ENCODE results near the gene GRM7. TPM values are rescaled to one million over a fixed set of nuclear protein-coding genes. Genes with fewer than 3 reads are reported as not detected.

Gene GRM7
- total and polyA plus RNA-seq, 2 of the 4 experiments (the other 2 are of a cell fraction) = not detected

DNA sequence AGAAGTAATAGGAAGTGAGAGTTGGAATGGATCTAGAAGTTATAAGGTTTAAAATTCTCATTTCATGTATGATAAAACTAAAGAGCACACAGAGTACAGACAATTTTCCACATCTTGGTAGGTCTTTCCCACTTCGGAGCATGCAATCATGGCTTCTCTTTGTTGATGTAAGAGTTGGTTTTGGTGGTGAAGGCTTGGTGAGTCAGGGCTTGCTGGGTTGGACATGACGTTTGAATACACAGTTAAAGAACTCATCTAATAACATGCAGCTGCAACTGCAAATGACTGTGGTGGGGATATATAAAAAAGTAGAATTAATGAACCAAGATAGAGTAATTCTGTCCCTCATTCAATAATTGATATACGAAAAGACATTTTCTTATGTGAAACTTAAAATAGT is 39.5 kb upstream of the GRM7 start:
- Histone ChIP-seq H2AK5ac (ENCODE audit: low read depth, low read length) (no peak overlapping the region), H3K27ac (ENCODE audit: insufficient read depth, low read length) (no peak overlapping the region), H3K4ac (ENCODE audit: low read depth, low read length) (no peak overlapping the region), H3K14ac (replicated peaks; ENCODE audit: low read depth, low read length) (no peak overlapping the region), H3K56ac (ENCODE audit: extremely low read depth, insufficient read depth, low read length) (no peak overlapping the region), H2BK120ac (ENCODE audit: low read depth, low read length) (no peak overlapping the region), H3K27me3 (ENCODE audit: control insufficient read depth, insufficient read depth, low read length) (no peaks in the 10 kb centered on the region), H2BK20ac (ENCODE audit: low read depth, low read length) (no peak overlapping the region), H2BK15ac (ENCODE audit: low read depth, low read length) (no peak overlapping the region), H3K4me2 (ENCODE audit: low read depth, low read length) (no peak overlapping the region), H2AK9ac (replicated peaks; ENCODE audit: low read depth, low read length, poor library complexity) (no peak overlapping the region), H3K9me3 (ENCODE audit: control insufficient read depth, insufficient read depth, low read length) (peaks cover 2% of the 10 kb centered on the region; the same call in 1 of the 2 replicates), H3K79me1 (ENCODE audit: low read depth in 1 of 2, low read length in 2 of 2) (no peaks in the 10 kb centered on the region), H4K8ac (ENCODE audit: low read depth in 2 of 2, low read length in 2 of 2) (no peak overlapping the region), H2AFZ (replicated peaks; ENCODE audit: low read length, poor library complexity) (no peak overlapping the region), H2BK5ac (ENCODE audit: low read depth, low read length, poor library complexity, severe bottlenecking) (no peak overlapping the region), H3K36me3 (ENCODE audit: control insufficient read depth, insufficient read depth, low read length) (no peaks in the 10 kb centered on the region), H3K9me1 (ENCODE audit: insufficient read depth, low read length) (no peaks in the 10 kb centered on the region), H4K5ac (ENCODE audit: low read depth, low read length) (no peak overlapping the region), H3K18ac (ENCODE audit: low read depth, low read length) (no peak overlapping the region), H3K23ac (ENCODE audit: low read depth, low read length) (no peak overlapping the region), H3K4me1 (ENCODE audit: control insufficient read depth, insufficient read depth, low read length) (no peaks in the 10 kb centered on the region), H4K20me1 (ENCODE audit: insufficient read depth, low read length) (no peaks in the 10 kb centered on the region), H4K91ac (ENCODE audit: insufficient read depth, low read depth, low read length) (no peak overlapping the region), H3K9ac (ENCODE audit: low read depth, low read length) (no peak overlapping the region), H3K4me3 (ENCODE audit: insufficient read depth, low read depth, low read length) (no peak overlapping the region)
- ATAC-seq (ENCODE audit: low read depth) (no peak), DNase-seq (no peak)
- ChIA-PET CTCF (no interaction called here), POLR2A (ENCODE audit: unreplicated experiment) (no interaction called here)
- WGBS, 2 experiments (ENCODE audit: extremely low coverage in 2 of 2, insufficient read length in 1 of 2) = no CpG with 5 or more reads among the region's 3 CpGs
- dilution Hi-C loops (cut with HindIII; ENCODE audit: low sequenced_read_pairs, unreplicated experiment) (no loop called here), in situ Hi-C loops (cut with MboI; ENCODE audit: low sequenced_read_pairs) (no loop called here), intact Hi-C loops (cut with micrococcal nuclease) (no loop called here)
- no TSS peak for BruUV-seq (replicated peaks)
- no peak for TF ChIP-seq FOS (IDR thresholded peaks at IDR 0.05; ENCODE audit: low read depth, low read length)
- TF ChIP-seq, protein P1, sequence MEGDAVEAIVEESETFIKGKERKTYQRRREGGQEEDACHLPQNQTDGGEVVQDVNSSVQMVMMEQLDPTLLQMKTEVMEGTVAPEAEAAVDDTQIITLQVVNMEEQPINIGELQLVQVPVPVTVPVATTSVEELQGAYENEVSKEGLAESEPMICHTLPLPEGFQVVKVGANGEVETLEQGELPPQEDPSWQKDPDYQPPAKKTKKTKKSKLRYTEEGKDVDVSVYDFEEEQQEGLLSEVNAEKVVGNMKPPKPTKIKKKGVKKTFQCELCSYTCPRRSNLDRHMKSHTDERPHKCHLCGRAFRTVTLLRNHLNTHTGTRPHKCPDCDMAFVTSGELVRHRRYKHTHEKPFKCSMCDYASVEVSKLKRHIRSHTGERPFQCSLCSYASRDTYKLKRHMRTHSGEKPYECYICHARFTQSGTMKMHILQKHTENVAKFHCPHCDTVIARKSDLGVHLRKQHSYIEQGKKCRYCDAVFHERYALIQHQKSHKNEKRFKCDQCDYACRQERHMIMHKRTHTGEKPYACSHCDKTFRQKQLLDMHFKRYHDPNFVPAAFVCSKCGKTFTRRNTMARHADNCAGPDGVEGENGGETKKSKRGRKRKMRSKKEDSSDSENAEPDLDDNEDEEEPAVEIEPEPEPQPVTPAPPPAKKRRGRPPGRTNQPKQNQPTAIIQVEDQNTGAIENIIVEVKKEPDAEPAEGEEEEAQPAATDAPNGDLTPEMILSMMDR (conservative IDR thresholded peaks at IDR 0.05; ENCODE audit: low read depth, low read length) = no peak
- no peak for TF ChIP-seq POLR2A (IDR thresholded peaks at IDR 0.05; ENCODE audit: low read depth, low read length)
- TF ChIP-seq RFX5 (IDR thresholded peaks at IDR 0.05; ENCODE audit: low read depth, low read length) = no peak
- no peak for TF ChIP-seq BHLHE40 (IDR thresholded peaks at IDR 0.05; ENCODE audit: low read depth, low read length)
- TF ChIP-seq, protein P2, sequence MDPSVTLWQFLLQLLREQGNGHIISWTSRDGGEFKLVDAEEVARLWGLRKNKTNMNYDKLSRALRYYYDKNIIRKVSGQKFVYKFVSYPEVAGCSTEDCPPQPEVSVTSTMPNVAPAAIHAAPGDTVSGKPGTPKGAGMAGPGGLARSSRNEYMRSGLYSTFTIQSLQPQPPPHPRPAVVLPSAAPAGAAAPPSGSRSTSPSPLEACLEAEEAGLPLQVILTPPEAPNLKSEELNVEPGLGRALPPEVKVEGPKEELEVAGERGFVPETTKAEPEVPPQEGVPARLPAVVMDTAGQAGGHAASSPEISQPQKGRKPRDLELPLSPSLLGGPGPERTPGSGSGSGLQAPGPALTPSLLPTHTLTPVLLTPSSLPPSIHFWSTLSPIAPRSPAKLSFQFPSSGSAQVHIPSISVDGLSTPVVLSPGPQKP (IDR thresholded peaks at IDR 0.05; ENCODE audit: borderline replicate concordance, low read depth, low read length) = no peak

Data from IMR-90 (cell line).